Stimulated activated CD4-positive, alpha-beta T cell treated with anti-CD3 and anti-CD28 coated beads, TNF-alpha, amount 100 ng/mL, for 1 hour (primary cell): ENCODE results near the gene SLC9A1.
"Not testable (repeated sequence)": the region's sequence is repeated elsewhere in the genome, so short reads cannot be mapped to it uniquely, and the experiment has no call there.

Experiments
- DNase-seq, 3 donors: peaks; one replicate each; pipeline ENCODE4 v3.0.0-alpha.2; 2020; ENCODE audit warnings: low read depth in 3 of 3, low spot score in 1 of 3

Gene SLC9A1

DNA sequence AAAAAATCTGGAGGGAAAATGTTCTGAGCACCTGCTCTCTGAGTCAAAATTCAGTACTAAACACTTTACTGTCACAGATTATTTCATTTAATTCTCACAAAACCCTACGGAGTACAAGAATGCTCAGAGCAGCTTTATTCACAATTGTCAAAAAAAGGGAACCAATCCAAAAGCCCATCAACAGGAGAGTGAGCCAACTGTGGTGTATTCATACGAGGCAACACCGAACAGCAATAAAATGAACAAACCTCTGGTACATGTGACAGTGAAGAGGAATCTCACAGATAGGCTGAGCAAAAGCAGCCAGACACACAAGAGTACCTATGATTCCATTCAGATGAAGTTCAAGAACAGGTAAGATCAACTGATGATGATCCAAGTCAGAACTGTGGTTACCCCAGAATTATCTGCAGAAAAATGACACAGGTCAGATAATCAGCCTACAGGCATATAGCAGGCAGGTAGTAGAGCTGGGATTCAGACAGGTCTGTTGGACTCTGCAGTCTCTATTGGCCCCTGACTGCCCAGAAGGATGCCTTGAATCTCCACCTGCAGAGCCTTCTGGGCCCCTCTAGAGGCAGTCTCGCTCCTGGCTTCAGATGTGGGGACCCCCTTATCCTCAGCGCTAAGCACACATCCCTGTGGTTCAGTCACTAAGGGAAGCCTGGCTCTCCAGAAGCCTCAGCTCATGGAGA is 19.2 kb downstream of the SLC9A1 start:
- no peak for DNase-seq

DNA sequence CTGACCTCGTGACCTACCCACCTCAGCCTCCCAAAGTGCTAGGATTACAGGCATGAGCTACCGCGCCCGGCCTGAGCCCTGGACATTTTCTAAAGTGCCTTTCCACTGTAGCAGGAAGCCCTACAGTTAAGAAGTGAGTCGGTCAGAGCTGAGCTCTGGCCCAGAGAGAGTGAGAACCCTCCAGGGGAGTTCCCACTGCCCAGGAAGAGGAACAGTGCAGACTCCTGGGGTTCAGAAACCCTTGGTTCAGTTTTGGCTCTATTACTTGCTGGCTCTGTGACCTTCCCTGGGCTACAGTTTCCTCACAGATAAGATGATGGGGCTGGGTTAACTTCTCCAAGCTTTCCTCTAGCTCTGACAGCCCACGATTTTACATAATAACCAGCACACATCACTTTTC is 20.9 kb downstream of the SLC9A1 start:
- DNase-seq: no peak

DNA sequence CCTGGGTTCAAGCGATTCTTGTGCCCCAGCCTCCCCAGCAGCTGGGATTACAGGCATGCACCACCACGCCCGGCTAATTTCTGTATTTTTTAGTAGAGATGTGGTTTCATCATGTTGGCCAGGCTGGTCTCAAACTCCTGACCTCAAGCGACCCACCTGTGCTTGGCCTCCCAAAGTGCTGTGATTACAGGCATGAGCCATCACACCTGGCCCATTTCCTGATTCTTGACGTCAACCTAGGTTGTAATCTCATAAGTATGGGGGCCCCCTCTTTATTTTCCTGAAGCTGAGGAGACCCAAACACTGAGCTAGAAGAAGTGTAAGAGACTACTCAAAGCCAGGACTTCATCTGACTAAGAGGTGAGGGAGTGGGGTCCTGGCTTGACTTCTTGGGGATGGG is 21.8 kb downstream of the SLC9A1 start:
- DNase-seq: no peak

DNA sequence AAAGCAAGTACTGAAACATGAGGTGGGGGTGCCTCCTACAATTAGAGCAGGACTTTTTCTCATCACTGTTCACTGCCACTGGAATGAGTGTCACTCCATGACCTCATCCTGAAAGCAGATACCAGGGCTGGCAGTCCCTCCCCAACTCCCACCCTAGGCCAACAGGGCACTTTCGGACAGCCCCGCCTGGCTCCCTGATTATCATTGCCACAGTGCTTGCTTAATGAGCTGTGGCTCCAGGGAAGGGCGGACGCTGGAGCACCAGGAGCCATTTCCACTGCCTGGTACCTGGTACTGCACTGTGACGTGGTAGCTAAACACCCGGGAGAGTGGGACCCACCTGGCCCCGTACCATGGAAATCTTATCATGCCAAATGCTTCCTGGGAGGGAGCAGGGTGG is 22.3 kb downstream of the SLC9A1 start:
- DNase-seq: no peak

DNA sequence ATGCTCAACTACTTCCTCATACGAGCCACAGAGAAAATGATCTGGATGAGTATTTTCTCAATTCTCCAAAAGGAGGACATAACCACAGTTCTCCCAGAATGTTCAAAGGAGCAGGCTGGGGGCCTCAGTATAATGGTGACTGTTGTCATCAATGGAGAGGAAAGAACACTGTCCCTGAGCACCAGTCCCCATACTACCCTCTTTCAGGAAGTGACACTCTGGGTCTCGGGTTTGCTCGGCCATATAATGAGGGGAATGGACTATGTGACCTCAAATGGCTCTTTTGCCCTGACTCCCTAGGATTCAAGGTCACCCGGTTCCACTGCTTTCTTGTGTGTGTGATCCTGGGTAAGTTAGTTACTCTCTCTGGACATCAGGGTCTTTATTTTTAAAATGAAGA is 22.8 kb downstream of the SLC9A1 start:
- DNase-seq: no peak

DNA sequence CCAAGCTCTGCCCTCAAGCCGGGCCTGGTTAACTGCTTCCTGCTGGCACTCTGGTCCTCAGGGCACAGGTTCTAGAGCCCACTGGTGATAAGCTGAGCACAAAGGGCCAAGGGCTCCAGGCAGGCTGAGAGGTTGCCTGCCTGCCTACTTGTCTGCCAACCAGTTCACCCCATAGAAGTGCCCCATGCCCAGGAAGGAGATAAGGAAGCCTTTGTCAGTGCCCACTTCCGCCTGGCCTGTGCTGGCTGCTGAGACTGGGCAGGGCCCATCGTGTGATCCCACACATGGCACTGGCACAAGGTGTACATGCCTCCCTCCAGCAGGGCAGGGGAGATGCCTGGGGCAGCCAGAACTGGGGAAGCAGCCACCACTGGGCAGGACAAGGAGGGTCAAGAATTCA is 24.1 kb downstream of the SLC9A1 start:
- no peak for DNase-seq

DNA sequence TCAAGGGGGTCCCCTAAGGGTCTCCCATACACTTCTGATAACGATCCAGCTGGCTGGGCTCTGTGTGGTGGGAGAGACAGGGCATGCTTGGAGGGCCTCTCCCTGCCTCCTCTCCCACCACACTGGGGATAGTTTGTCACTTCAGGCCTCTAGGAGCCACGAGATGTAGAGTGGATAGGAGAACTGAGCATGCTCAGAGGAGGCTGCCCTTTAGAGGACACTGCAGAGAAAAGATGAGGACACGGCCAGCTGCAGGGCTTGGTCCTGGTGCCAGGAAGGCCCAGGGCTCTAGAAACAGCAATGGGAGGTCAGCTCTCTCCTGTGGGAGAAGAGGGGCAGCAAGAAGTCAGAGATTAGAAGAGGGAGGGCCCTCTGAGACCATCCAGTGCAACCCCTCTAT is 25.7 kb downstream of the SLC9A1 start:
- DNase-seq: no peak

DNA sequence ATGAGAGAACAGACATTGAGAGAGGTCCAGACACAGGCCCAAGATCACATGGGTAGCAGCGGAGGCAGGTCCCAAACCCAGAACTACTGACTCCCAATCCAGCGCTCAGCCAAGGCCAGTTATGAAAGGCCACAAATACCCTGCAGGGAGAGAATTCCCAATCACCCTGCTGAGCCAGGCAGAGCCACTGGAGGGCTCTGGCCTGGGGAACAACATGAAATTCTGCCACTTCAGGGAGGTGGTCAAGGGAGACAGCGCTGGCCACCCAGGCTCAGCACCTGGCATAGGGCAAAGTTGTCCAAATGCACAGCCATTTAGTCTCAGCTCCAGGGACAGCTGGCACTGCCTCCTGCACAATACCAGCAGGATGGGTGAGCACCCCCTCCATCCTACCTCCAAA is 27.5 kb downstream of the SLC9A1 start:
- no peak for DNase-seq

DNA sequence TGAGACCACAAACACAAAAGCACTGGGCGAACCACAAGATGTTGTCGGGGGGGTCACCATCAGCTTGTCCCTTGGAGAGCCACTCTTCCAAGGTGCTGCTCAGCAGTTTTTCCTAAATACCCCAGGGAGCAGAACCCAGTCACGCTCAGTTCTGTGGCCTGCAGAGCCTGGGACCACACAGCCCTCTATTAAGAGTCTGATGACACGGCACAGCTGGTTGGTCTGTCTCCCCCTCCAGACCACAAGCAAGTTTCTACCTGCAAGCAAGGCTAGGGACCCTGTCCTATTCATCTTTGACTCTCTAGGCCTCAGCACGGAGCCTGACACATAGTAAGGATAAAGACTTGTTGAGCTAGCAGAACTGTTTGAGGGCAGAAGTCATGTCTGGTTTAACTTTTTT is 28.5 kb downstream of the SLC9A1 start:
- no peak for DNase-seq

DNA sequence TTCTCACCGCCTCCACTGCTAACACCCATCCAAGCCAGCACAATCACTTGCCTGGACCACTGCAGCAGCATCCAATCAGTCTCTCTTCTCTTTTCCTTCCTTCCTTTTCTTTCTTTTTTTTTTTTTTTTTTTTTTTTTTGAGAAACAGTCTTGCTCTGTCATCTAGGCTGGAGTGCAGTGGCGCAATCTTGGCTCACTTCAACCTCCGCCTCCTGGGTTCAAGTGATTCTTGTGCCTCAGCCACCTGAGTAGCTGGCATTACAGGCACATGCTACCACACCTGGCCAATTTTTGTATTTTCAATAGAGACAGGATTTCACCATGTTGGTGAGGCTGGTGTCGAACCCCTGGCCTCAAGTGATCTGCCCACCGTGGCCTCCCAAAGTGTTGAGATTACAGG is 29.8 kb downstream of the SLC9A1 start:
- DNase-seq: not testable (repeated sequence)

DNA sequence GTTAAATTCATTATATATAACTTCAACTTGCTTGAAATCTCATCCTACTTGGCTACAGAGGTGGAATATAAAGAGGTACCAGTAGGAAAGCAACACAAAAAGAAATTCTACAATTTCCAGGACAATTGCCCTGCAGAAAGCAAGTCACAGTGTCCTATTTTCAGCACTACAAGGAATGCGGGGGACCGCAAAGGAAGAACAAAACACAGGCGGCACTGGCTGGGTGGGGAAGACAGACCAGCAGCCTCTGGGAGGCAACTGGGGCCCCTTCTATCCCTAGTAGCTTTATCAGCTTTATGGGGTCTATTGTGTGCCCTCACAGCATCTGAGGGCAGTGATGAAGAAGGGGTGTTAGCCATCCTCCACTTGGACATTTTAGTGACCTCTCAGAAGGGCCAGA is 30.5 kb downstream of the SLC9A1 start:
- DNase-seq: no peak

DNA sequence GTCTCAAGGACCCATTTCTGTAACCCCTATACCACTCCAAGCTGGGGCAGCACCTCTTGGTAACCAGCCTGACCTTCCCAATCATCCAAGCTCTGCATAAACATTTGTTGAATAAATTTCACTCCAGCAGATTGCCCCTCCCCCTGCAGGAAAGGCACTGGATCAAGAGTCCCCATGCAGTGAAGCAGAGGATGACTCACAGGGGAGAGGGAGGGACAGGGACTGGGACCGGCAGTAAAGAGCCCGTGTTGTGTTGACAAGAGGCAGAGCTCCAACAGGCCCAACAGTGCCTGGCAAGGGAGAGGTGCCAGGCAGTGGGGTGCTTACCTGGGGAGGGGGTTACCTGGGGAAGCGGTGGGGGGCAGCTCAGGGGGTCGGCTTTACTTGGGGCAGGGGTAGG is 32.3 kb downstream of the SLC9A1 start:
- no peak for DNase-seq

DNA sequence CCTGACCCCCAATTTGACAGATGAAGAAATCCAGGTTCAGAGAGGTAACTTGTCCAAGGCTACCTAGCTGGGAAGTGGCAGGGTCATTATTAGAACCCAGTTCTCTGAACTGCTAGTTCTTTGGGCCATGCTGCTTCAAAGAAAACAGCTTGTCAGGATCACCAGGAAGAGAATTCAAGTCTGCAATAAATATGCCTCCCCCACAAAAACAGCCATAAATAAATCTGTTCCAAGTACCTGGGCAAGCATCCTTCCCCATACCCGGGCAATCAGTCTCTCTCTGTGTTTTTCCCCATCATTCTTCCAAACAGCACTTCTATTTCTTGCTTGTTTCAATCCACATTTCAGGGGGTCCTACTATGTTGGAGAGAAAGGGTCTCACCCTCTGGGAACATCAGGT is 34.1 kb downstream of the SLC9A1 start:
- DNase-seq: no peak

DNA sequence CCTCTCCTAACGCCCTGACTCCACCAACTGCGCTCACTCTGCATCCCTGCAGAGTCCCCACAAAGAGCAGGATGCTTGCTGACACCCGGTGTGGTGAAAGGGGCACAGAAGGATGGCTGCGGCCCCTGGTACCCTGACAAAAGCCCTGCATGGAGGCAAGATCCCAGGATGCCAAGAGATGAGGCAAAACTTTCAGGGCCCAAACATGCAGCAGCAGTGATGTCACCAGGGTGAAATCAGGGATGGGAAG is 36.6 kb downstream of the SLC9A1 start:
- DNase-seq: no peak

DNA sequence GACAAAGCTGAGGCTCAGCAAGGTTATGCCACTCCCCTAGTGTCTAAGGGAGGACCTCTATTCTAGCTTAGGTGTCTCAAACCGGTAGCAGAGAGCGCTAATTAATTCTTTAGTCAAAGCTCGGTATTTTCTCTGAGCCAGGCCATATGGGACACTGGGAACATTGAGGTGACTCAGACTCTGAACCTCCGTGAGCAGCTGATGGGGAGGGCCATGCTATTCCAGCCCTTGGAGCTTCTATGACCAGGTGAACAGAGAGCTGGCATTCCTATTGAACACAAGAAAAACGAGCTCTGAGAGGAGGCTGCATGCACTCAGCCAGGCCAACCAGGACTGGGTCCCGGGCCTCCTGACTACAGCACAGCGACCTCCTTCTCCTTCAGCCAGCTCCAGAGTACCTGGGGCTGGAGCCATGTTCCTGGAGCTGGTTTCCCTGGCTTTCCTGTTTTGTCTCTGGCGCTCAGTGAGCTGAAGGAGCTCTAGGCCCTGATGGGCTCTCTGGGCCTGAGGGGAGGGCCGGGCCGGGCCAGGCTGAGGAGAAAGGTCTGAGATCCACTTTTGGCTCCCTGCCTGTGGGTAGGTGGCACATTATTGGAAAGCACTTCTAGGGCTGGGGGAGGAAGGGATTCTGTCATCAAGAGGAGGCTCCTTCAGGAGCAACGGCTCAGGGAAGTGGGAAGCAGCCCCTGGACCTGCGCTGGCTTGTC is 37.0 kb downstream of the SLC9A1 start:
- no peak for DNase-seq

DNA sequence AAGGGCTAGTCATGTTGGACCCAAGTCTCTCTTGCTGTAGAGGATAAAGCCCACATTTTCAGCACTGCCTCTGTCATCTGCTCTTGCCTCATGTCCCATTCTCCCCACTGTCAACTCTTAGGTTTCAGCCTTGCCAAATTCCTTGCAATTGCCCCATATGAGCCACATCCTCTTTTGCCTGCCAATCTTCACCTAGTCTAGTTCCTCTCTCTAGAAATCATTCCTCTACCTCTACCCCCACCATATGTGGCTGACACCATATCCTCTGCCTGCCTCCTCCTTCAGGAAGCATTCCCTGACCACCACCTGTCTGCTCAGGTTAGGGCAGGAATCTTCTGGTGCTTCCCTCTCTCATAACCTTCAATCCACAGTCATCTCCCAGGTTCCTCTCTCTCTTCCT is 38.2 kb downstream of the SLC9A1 start:
- DNase-seq: no peak

DNA sequence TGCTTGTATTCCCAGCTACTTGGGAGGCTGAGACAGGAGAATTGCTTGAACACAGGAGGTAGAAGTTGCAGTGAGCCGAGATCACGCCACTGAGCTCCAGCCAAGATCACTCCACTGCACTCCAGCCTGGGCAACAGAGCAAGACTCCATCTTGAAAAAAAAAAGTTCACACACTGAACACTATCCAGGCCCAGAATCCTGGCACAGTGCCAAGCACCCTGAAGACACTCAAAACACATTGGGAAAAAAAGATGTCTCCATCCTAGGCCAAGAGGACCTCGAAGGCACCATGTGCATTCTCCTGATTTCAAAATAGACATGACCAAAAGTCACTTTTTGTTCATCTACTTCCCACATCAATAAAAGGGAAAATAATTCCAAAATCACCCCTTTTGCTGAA is 38.7 kb downstream of the SLC9A1 start:
- DNase-seq: no peak

DNA sequence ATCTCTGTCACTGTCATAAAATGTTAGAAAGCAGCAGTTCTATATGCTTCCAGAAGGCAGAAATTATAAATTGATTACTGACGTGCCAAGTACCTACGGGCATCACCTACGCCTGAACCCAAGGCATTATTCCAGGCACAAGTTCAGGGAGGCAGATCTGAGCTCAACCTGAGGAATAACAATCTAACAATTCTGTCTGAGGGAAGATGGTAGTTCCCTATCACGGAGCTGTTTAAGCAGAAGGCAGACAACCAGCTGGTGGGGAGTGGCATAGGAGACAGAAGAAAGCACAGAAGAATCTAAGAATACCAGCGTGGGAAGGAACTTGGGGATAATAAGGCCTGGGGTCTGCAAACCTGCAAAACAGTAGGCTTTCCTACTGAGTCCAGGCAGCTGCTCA is 40.4 kb downstream of the SLC9A1 start:
- DNase-seq: no peak

DNA sequence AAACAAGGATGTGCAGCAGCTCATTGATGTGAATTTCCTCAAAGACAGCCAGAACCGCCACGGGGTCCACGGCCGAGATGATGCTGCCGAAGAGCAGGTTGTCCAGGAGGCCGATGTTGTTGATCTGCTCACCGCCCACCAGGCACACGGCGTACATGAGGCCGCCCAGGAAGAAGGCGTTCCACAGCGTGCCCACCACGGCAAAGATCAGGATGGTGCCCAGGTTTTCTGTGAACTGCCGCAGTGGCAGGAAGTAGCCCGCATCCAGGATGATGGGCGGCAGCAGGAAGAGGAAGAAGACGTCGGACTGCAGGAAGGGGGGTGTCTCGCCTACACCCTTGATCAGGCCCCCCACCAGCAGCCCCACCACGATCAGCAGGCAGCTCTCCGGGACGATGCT is 41.1 kb downstream of the SLC9A1 start:
- no peak for DNase-seq

DNA sequence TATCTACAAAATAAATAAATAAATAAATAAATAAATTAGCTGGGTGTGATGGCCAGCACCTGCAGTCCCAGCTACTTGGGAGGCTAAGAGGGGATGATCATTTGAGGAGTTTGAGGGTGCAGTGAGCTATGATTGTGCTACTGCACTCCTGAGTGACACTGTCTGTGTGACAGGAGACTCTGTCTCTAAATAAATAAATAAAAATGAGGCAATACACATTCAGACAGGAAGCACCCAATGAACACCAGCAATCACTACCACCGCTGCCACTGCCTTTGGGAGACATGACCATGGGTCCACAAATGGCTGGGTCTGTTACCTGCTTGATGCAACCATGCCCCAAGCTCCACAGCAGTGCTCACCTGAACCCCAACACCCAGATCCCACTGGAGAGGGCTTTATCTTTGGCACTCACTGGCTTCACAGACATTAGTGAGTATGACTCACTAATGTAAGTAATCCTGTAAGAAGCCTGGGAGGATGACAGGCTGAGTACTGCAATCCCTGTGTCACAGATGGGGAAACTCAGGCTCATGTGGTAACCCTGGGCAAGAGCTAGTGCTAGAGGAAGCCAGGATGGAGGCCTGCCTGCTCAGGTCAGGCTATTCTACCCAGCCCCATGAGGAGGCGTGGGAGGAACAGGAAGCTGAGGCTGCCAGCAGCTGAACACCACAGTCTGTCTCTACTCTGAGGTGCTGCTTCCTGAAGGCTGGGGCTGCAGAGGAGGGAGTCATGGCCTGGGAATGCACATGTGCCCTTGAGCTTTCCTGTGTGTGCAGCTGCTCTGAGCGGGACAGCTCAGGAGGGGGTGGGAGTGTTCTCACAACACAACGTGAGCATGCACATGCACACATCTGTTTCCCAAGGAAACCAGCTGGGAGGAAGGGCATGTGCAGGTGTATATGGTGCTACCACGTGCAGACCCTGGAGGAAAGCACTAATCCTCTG is 43.0 kb downstream of the SLC9A1 start:
- peak; percentile 24 to 28 (median 25) for DNase-seq

DNA sequence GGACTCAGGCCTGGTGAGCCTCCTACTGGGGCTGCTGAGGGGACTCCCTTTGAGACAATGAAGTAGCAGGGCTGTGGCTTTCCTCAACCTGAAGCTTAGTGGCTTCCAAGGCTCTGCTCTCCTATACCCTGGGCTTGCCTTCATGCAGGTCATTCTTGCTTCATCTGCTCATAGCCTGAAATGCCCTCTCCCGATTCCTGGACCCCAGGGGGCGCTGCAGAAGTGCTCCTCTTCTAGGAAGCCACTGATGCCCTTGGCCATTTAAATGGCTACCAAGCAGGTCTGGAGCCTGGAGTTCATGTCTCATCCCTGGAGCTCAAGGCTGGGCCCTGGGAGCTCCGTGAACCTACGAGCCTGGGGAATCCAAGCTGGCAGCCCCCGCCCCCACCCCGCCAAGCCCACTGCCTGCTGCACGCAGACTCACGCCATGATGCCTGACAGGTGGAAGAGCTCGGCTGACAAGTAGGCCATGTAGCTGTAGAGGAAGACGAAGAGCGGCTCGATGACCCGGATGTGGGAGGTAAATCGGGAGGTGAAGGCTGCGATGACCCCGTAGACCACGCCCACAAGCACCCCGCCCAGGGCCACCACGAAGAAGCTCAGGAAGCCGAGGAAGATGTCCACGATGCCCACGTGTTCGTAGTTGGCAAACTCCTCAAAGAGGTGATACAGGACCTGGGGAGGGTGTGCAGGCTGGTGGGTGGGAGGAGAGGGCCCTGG is 45.7 kb downstream of the SLC9A1 start:
- DNase-seq: no peak

DNA sequence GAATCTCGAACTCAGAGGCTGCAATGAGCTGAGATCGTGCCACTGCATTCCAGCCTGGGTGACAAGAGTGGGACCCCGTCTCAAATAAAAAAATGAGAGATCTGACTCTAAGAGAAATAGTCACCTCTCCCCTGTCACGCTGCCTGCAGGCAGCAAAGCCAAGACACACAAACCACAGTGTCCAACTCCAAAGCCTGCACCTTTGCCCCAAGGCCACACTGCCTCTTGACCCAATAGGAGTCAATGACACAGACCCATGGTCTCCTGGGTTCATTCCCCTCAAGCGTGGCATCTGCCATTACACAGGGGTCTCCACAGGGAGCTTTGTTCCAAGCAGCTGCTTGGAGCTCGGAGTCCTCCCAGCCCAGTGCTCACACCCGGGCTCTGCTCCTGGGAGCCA is 46.3 kb downstream of the SLC9A1 start:
- DNase-seq: no peak
